Ishikawa (cell line): ENCODE data around the gene TMC5.

Experiments
- CEBPB ChIP-seq: IDR thresholded peaks from 2 replicates; pipeline ENCODE4 v1.6.1; 2012
- EGR1 ChIP-seq: IDR thresholded peaks from 2 replicates; pipeline ENCODE4 v1.6.1; 2012
- EP300 ChIP-seq: IDR thresholded peaks from 2 replicates; pipeline ENCODE4 v1.6.1; 2012; ENCODE audit warnings: borderline replicate concordance
- MAX ChIP-seq: IDR thresholded peaks from 2 replicates; pipeline ENCODE4 v1.6.1; 2012
- TAF1 ChIP-seq: IDR thresholded peaks from 2 replicates; pipeline ENCODE4 v1.6.1; 2012; ENCODE audit warnings: low read depth, mild to moderate bottlenecking

GRCh38 chr16:19523184-19523558, 105.5 kb downstream of the TMC5 start:
- TF ChIP-seq MAX (no peak), EGR1 (no peak), CEBPB (no peak), EP300 (no peak), TAF1 (no peak)
